Large intestine (tissue), 12 donors: Measurements from ENCODE around the gene ARL5B. TPM values are rescaled to one million over a fixed set of nuclear protein-coding genes. Genes with fewer than 3 reads are reported as not detected.
"Not testable (repeated sequence)": the region's sequence is repeated elsewhere in the genome, so short reads cannot be mapped to it uniquely, and the experiment has no call there.

Source experiments
- DNase-seq, 2 donors: peaks; one replicate each; pipeline versions ENCODE4 v3.0.0 to v3.0.0-alpha.2; 2013
- H3K27ac ChIP-seq: one replicate; pipeline ENCODE4 v1.5.1; 2013; ENCODE audit warnings: low read length
- H3K27me3 ChIP-seq: 2 replicates; pipeline ENCODE4 v1.6.1; 2013; ENCODE audit warnings: low read length; ENCODE audit not compliant: control insufficient read depth, insufficient read depth
- H3K36me3 ChIP-seq: 2 replicates; pipeline ENCODE4 v1.6.1; 2013; ENCODE audit warnings: low read length; ENCODE audit not compliant: control insufficient read depth, insufficient read depth
- H3K4me1 ChIP-seq: one replicate; pipeline ENCODE4 v1.6.1; 2013; ENCODE audit warnings: low read length; ENCODE audit not compliant: control insufficient read depth, insufficient read depth
- H3K4me3 ChIP-seq: one replicate; pipeline ENCODE4 v1.5.1; 2013; ENCODE audit warnings: low read length
- H3K9me3 ChIP-seq: one replicate; pipeline ENCODE4 v1.6.1; 2013; ENCODE audit warnings: mild to moderate bottlenecking, low read depth, low read length, moderate library complexity; ENCODE audit not compliant: control insufficient read depth
- WGBS: methylation state at CpG from one replicate; pipeline ENCODE4 v1.1.5; 2013; ENCODE audit warnings: low lambda C conversion rate; ENCODE audit not compliant: insufficient coverage; 5-methylcytosine and 5-hydroxymethylcytosine counted together
- long read RNA-seq, 11 donors: transcript quantifications; one replicate each; lab custom pipeline, GENCODE V29; 2026
- polyA plus RNA-seq: library from polyadenylated mRNA; unstranded; fragments of 120-200 nt; gene quantifications from one replicate; pipeline ENCODE4 v1.2.1, GENCODE V29; 2013

Gene ARL5B, protein sequence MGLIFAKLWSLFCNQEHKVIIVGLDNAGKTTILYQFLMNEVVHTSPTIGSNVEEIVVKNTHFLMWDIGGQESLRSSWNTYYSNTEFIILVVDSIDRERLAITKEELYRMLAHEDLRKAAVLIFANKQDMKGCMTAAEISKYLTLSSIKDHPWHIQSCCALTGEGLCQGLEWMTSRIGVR
- 39.1 TPM for polyA plus RNA-seq
- long read RNA-seq, donor 1, full-length matches to known transcripts: 8 of 8 reads
- long read RNA-seq, donor 1, partial matches to known transcripts: 0 of 8 reads
- long read RNA-seq, donor 1, other reads (novel, unspliced or antisense): 0 of 8 reads
- long read RNA-seq, donor 2, full-length matches to known transcripts: 14 of 14 reads
- long read RNA-seq, donor 2, partial matches to known transcripts: 0 of 14 reads
- long read RNA-seq, donor 2, other reads (novel, unspliced or antisense): 0 of 14 reads
- long read RNA-seq, donor 3: 0 reads
- long read RNA-seq, donor 4: 0 reads
- long read RNA-seq, donor 5, full-length matches to known transcripts: 8 of 8 reads
- long read RNA-seq, donor 5, partial matches to known transcripts: 0 of 8 reads
- long read RNA-seq, donor 5, other reads (novel, unspliced or antisense): 0 of 8 reads
- long read RNA-seq, donor 6, full-length matches to known transcripts: 17 of 17 reads
- long read RNA-seq, donor 6, partial matches to known transcripts: 0 of 17 reads
- long read RNA-seq, donor 6, other reads (novel, unspliced or antisense): 0 of 17 reads
- long read RNA-seq, donor 7, full-length matches to known transcripts: 7 of 7 reads
- long read RNA-seq, donor 7, partial matches to known transcripts: 0 of 7 reads
- long read RNA-seq, donor 7, other reads (novel, unspliced or antisense): 0 of 7 reads
- long read RNA-seq, donor 8, full-length matches to known transcripts: 16 of 16 reads
- long read RNA-seq, donor 8, partial matches to known transcripts: 0 of 16 reads
- long read RNA-seq, donor 8, other reads (novel, unspliced or antisense): 0 of 16 reads
- long read RNA-seq, donor 9, full-length matches to known transcripts: 5 of 5 reads
- long read RNA-seq, donor 9, partial matches to known transcripts: 0 of 5 reads
- long read RNA-seq, donor 9, other reads (novel, unspliced or antisense): 0 of 5 reads
- long read RNA-seq, donor 10, full-length matches to known transcripts: 15 of 15 reads
- long read RNA-seq, donor 10, partial matches to known transcripts: 0 of 15 reads
- long read RNA-seq, donor 10, other reads (novel, unspliced or antisense): 0 of 15 reads
- long read RNA-seq, donor 11, full-length matches to known transcripts: 14 of 14 reads
- long read RNA-seq, donor 11, partial matches to known transcripts: 0 of 14 reads
- long read RNA-seq, donor 11, other reads (novel, unspliced or antisense): 0 of 14 reads

GRCh38 chr10:18659125-18659818 is at the start of gene ARL5B:
ARL5B (plus strand) TSS chr10:18659431; CDS start chr10:18659638, 207 bp downstream.
- Histone ChIP-seq H3K27ac (peak within 1 kb of the TSS; percentile 94), H3K27me3 (no peaks in the 10 kb centered on the region), H3K4me1 (peaks cover 16% of the 10 kb centered on the region), H3K4me3 (peak within 1 kb of the TSS; percentile 67), H3K36me3 (peaks cover 5% of the 10 kb centered on the region), H3K9me3 (no peaks in the 10 kb centered on the region)
- WGBS: 0% methylated on average over 4 of the region's 72 CpGs
- DNase-seq: peak; percentile 98 to 99

DNA sequence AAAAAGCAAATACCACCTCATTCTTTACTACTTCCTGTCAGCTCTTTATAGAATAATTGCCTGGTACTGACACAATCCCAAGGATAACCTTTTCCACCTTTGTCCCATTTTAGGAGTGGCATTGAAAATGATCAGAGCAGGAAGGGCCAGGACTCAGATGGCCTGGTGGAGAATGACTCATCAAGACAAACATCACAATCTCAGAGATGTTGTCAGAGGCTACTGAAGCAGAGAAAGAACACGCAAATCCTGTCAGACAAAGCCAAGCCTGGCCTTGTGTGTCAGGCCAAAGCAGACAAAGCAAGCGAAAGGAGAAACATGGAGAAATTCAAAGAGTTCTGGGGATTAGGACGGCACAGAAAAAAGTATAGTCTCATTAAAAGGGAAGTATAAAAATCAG is 48.7 kb upstream of the ARL5B start:
- 40% methylated on average over 1 of the region's 3 CpGs for WGBS
- peaks cover 16% of the 10 kb centered on the region for H3K36me3 ChIP-seq
- H3K27me3 ChIP-seq: no peaks in the 10 kb centered on the region
- peaks cover 4% of the 10 kb centered on the region for H3K4me1 ChIP-seq
- peak; percentile 74 to 87 for DNase-seq
- H3K9me3 ChIP-seq: no peaks in the 10 kb centered on the region
- H3K4me3 ChIP-seq: no peak overlapping the region
- H3K27ac ChIP-seq: peak overlapping the region; percentile 53

DNA sequence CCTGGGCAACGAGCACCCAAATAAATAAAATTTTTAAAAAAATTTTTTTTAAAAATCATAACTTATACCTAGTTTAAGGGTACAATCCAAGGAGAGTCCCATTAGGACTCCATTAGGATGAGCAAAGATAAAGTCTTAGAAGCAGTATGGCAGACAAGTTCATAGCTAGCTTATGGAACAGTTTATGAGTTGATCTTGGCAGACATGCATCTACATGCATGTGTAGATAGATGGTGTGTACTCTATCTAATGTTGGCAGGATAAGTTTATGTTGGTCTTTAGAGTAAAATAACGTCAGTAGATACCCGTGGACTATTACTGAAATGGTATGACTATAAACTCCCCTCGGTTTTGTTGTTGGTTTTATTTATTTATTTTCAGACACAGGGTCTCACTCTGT is 48.1 kb upstream of the ARL5B start:
- Histone ChIP-seq H3K4me3 (no peak overlapping the region), H3K27ac (peak overlapping the region; percentile 53), H3K4me1 (peaks cover 4% of the 10 kb centered on the region), H3K36me3 (peaks cover 15% of the 10 kb centered on the region), H3K9me3 (no peaks in the 10 kb centered on the region), H3K27me3 (no peaks in the 10 kb centered on the region)
- no CpG with 5 or more reads among the region's 4 CpGs for WGBS
- no peak for DNase-seq

GRCh38 chr10:18615618-18616017 is 43.6 kb upstream of the ARL5B start:
- Histone ChIP-seq H3K4me1 (peaks cover 7% of the 10 kb centered on the region), H3K27ac (no peak overlapping the region), H3K4me3 (no peak overlapping the region), H3K36me3 (peaks cover 11% of the 10 kb centered on the region), H3K9me3 (no peaks in the 10 kb centered on the region), H3K27me3 (no peaks in the 10 kb centered on the region)
- no CpG with 5 or more reads among the region's 4 CpGs for WGBS
- no peak for DNase-seq

GRCh38 chr10:18616337-18616736 is 42.9 kb upstream of the ARL5B start:
- no peaks in the 10 kb centered on the region for H3K9me3 ChIP-seq
- 57% methylated on average over 3 of the region's 3 CpGs for WGBS
- peaks cover 11% of the 10 kb centered on the region for H3K36me3 ChIP-seq
- no peaks in the 10 kb centered on the region for H3K27me3 ChIP-seq
- DNase-seq: no peak
- no peak overlapping the region for H3K4me3 ChIP-seq
- H3K4me1 ChIP-seq: peaks cover 4% of the 10 kb centered on the region
- H3K27ac ChIP-seq: no peak overlapping the region

GRCh38 chr10:18619016-18619415 is 40.2 kb upstream of the ARL5B start:
- 100% methylated on average over 3 of the region's 3 CpGs for WGBS

DNA sequence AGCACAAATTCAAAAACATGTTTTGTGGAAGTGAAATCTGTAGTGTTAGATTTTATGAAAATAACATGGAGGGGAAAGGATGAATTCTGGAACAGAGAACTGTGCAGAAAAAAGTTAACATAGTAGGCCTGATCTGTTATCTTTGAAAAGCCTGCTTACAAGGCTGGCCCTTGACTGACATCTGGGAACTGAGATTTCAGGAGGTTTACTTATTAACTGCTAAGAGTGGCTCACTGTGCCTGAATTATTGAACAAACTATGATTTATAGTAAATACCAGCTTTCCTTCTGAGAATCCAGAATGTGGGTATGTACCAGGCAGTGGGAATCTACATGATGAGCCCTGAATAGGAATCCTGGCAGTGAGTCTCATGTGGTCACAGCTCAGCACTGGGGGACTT is 38.4 kb upstream of the ARL5B start:
- peak overlapping the region; percentile 50 for H3K27ac ChIP-seq

More at GRCh38 chr10:18619016-18619415, 40.2 kb upstream of the ARL5B start:
- H3K4me3 ChIP-seq: no peak overlapping the region
- peaks cover 4% of the 10 kb centered on the region for H3K4me1 ChIP-seq
- DNase-seq: no peak
- no peaks in the 10 kb centered on the region for H3K9me3 ChIP-seq
- H3K27ac ChIP-seq: no peak overlapping the region
- H3K27me3 ChIP-seq: no peaks in the 10 kb centered on the region
- H3K36me3 ChIP-seq: peaks cover 3% of the 10 kb centered on the region

DNA sequence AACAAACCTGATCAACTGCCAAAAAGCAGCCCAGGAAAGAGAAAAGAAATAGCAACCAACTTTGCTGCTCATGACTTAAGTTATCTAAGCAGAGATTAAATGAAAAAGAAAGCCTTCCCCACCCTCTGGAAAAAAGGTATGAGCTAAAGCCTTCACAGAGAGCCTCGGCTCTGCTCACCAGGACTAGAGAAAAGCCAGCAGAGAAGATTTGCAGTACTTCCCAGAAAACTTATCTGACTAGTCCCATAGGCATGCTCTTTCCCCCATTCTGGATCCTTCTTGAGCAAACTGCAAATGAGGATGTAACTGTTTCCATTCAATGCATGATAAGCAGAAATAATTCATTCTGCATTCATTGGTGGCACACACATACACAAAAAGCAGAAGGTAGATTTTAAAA is 35.6 kb upstream of the ARL5B start:
- DNase-seq, H3K27ac ChIP-seq, H3K27me3 ChIP-seq, H3K36me3 ChIP-seq, H3K4me1 ChIP-seq, H3K4me3 ChIP-seq, H3K9me3 ChIP-seq: not testable (repeated sequence)
- no CpG with 5 or more reads among the region's 1 CpG for WGBS

More for the DNA sequence above, 38.4 kb upstream of the ARL5B start:
- peaks cover 3% of the 10 kb centered on the region for H3K36me3 ChIP-seq
- H3K4me3 ChIP-seq: no peak overlapping the region
- DNase-seq: peak in 1 of 2 donors; percentile 24
- H3K4me1 ChIP-seq: peaks cover 4% of the 10 kb centered on the region
- H3K9me3 ChIP-seq: no peaks in the 10 kb centered on the region
- H3K27me3 ChIP-seq: no peaks in the 10 kb centered on the region

DNA sequence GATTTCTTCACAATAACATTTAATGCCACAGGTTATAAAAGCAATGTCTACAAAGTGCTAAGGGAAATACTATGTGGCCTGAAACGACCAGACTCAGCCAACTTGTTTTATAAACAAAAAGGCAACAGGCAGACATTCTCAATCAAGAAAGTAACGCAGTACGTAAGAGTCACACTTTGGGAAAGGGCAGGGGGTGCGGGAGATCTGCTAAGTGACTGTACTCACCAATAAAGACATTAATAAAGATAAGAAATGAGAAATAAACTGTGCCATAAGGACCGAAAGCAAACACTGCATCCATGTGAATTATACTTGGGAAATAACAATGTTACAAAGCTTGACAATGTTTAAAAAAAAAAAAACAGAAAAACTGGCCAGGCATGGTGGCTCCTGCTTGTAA is 33.3 kb upstream of the ARL5B start:
- no peak overlapping the region for H3K27ac ChIP-seq
- no peaks in the 10 kb centered on the region for H3K4me1 ChIP-seq
- 60% methylated on average over 2 of the region's 5 CpGs for WGBS
- H3K4me3 ChIP-seq: no peak overlapping the region
- peak in 1 of 2 donors; percentile 4 for DNase-seq
- H3K9me3 ChIP-seq: no peaks in the 10 kb centered on the region
- no peaks in the 10 kb centered on the region for H3K27me3 ChIP-seq
- peaks cover 3% of the 10 kb centered on the region for H3K36me3 ChIP-seq
